K562 (cell line): ENCODE data around the gene CEP250. TPM values are rescaled to one million over a fixed set of nuclear protein-coding genes. Genes with fewer than 3 reads are reported as not detected.

ENCODE experiments used
- ATAC-seq: fragments of 200-7000 bp; cut with Tn5 transposase; 3 replicates; pipeline ENCODE4 v1.9.1; 2020; ENCODE audit warnings: moderate library complexity
- BruUV-seq: library from RNA; stranded (reverse); fragments of 400-500 nt; replicated peaks from 2 replicates; lab custom pipeline; 2021; lab: Mats Ljungman, UMichigan
- CTCF ChIA-PET: fragments of 300-600 bp; formaldehyde crosslinking; extraction: SDS; loops from one replicate; lab custom pipeline; 2021; ENCODE audit warnings: low intra/inter-chr PET ratio; lab: Yijun Ruan, JAX
- POLR2A ChIA-PET: fragments of 300-600, 350-650 bp; sonication (Branson Sonifier 250); formaldehyde crosslinking; extraction: SDS; loops from one replicate; lab custom pipeline; 2021; ENCODE audit warnings: antibody characterized with exemption, inconsistent platforms; lab: Yijun Ruan, JAX
- DNase-seq, 4 experiments: peaks; one replicate each; pipeline versions ENCODE4 v3.0.0 to v3.0.0-alpha.2; 2011 to 2018; ENCODE audit warnings: low spot score in 3 of 4, mixed read lengths in 3 of 4; ENCODE audit errors: extremely low read depth in 1 of 4
- FAIRE-seq: peaks from 2 replicates; lab custom pipeline; 2011; peaks lifted over from hg19 to GRCh38; lab: Jason Lieb, UNC
- H2AFZ ChIP-seq: 2 replicates; pipeline ENCODE4 v1.6.0; 2011; ENCODE audit warnings: low read depth, low read length, control low read depth, inconsistent platforms
- H3K27ac ChIP-seq: fragments of 200-600 bp; 3 replicates; pipeline ENCODE4 v1.8.0; 2011; ENCODE audit warnings: low read depth, mild to moderate bottlenecking, control low read depth, inconsistent platforms, low read length, moderate library complexity, mixed read lengths; ENCODE audit errors: extremely low read depth
- H3K27me3 ChIP-seq, 2 experiments: fragments of 300-600 bp in 1 of 2; 2 replicates in 1 of 2; 3 replicates in 1 of 2; pipeline versions ENCODE4 v1.6.0 to v1.8.0; 2011; ENCODE audit warnings: inconsistent platforms in 2 of 2, low read length in 2 of 2, mild to moderate bottlenecking in 1 of 2, mixed read lengths in 1 of 2, moderate library complexity in 1 of 2; ENCODE audit not compliant: control insufficient read depth in 2 of 2, insufficient read depth in 2 of 2
- H3K36me3 ChIP-seq: fragments of 300-600 bp; 3 replicates; pipeline ENCODE4 v1.8.0; 2011; ENCODE audit warnings: mild to moderate bottlenecking, low read length, inconsistent platforms; ENCODE audit not compliant: control insufficient read depth, insufficient read depth
- H3K4me1 ChIP-seq, 2 experiments: fragments of 200-600 bp in 1 of 2; replicated peaks in 1 of 2; 2 replicates in 1 of 2; 3 replicates in 1 of 2; pipeline versions ENCODE4 v1.5.1 to v1.8.0; 2011; ENCODE audit warnings: inconsistent platforms in 2 of 2, low read length in 2 of 2, mild to moderate bottlenecking in 1 of 2, mixed read lengths in 1 of 2, moderate library complexity in 1 of 2; ENCODE audit not compliant: control insufficient read depth in 2 of 2, insufficient read depth in 2 of 2
- H3K4me2 ChIP-seq: 2 replicates; pipeline ENCODE4 v1.6.1; 2011; ENCODE audit warnings: low read length, control low read depth, inconsistent platforms, mixed read lengths; ENCODE audit not compliant: insufficient read depth
- H3K4me3 ChIP-seq: fragments of 200-600 bp; sonication (generic), shearing (Covaris generic); 2 replicates; pipeline ENCODE4 v1.5.1; 2016; ENCODE audit warnings: control low read depth, inconsistent platforms
- H3K79me2 ChIP-seq: fragments of 200-600 bp; 3 replicates; pipeline ENCODE4 v1.8.0; 2011; ENCODE audit warnings: low read length, inconsistent platforms; ENCODE audit not compliant: control insufficient read depth, insufficient read depth
- H3K9ac ChIP-seq, 2 experiments: 2 replicates each; pipeline versions ENCODE4 v1.6.0 to v1.6.1; 2011; ENCODE audit warnings: low read depth in 2 of 2, low read length in 2 of 2, control low read depth in 1 of 2, inconsistent platforms in 1 of 2, mild to moderate bottlenecking in 1 of 2, mixed read lengths in 1 of 2; ENCODE audit not compliant: insufficient read depth in 1 of 2
- H3K9me1 ChIP-seq: one replicate; pipeline ENCODE4 v1.6.0; 2011; ENCODE audit warnings: inconsistent platforms, mild to moderate bottlenecking, low read length, moderate library complexity; ENCODE audit not compliant: control insufficient read depth, insufficient read depth
- H3K9me3 ChIP-seq: replicated peaks from 2 replicates; pipeline ENCODE4 v1.5.1; 2011; ENCODE audit warnings: low read depth, low read length, inconsistent platforms; ENCODE audit not compliant: control insufficient read depth, insufficient read depth
- H4K20me1 ChIP-seq: replicated peaks from 2 replicates; pipeline ENCODE4 v1.6.1; 2011; ENCODE audit warnings: low read length, inconsistent platforms, mixed read lengths; ENCODE audit not compliant: control insufficient read depth, insufficient read depth
- ATF3 ChIP-seq, 2 experiments: fragments of 450-650 bp in 1 of 2; sonication (generic) in 1 of 2; formaldehyde crosslinking in 1 of 2; IDR thresholded peaks in 1 of 2; conservative IDR thresholded peaks in 1 of 2; 2 replicates each; pipeline versions ENCODE4 v1.6.1 to v1.8.1; 2016 to 2023; ENCODE audit warnings: mild to moderate bottlenecking in 2 of 2, moderate library complexity in 2 of 2, inconsistent platforms in 1 of 2, missing genetic modification reagents in 1 of 2
- CEBPB ChIP-seq: fragments of 450-650 bp; IDR thresholded peaks from 2 replicates; pipeline ENCODE4 v1.6.1; 2016; ENCODE audit warnings: missing genetic modification characterization, missing compliant biosample characterization
- CEBPG ChIP-seq, 3 experiments: fragments of 200-800 bp in 1 of 3; sonication (Bioruptor generic) in 1 of 3; sonication (generic) in 1 of 3; formaldehyde crosslinking in 1 of 3; IDR thresholded peaks in 2 of 3; conservative IDR thresholded peaks in 1 of 3; 2 replicates each; pipeline versions ENCODE4 v1.6.1 to v1.8.0; 2016 to 2022; ENCODE audit warnings: missing compliant biosample characterization in 2 of 3, missing genetic modification characterization in 2 of 3, mild to moderate bottlenecking in 1 of 3, missing genetic modification reagents in 1 of 3
- JUND ChIP-seq, 2 experiments: IDR thresholded peaks; 2 replicates in 1 of 2; 3 replicates in 1 of 2; pipeline ENCODE4 v1.6.1; 2011; ENCODE audit warnings: borderline replicate concordance in 2 of 2, low read depth in 2 of 2, low read length in 2 of 2, improper control_type of control experiment in 1 of 2, missing biosample characterization in 1 of 2, missing genetic modification characterization in 1 of 2, missing genetic modification reagents in 1 of 2
- MTF1 ChIP-seq: fragments of 250-450 bp; sonication (Bioruptor Pico); IDR thresholded peaks from 2 replicates; pipeline ENCODE4 v1.9.0; 2021; ENCODE audit warnings: moderate library complexity, mild to moderate bottlenecking, inconsistent platforms, borderline replicate concordance
- MXD1 ChIP-seq: fragments of 250-450 bp; sonication (Bioruptor Pico); IDR thresholded peaks from 2 replicates; pipeline ENCODE4 v1.8.0; 2021; ENCODE audit warnings: borderline replicate concordance, mild to moderate bottlenecking, moderate library complexity; ENCODE audit not compliant: poor library complexity, severe bottlenecking
- NFIX ChIP-seq: fragments of 250-450 bp; sonication (Bioruptor Pico); IDR thresholded peaks from 2 replicates; pipeline ENCODE4 v1.4.0; 2020; ENCODE audit warnings: low read depth, mild to moderate bottlenecking, moderate library complexity
- PCBP2 ChIP-seq: fragments of 200-400 bp; formaldehyde crosslinking; IDR thresholded peaks from 2 replicates; pipeline ENCODE4 v1.6.1; 2018; ENCODE audit warnings: low read length, low read depth, mild to moderate bottlenecking, moderate library complexity; ENCODE audit not compliant: poor library complexity, severe bottlenecking
- RBM39 ChIP-seq: fragments of 200-400 bp; formaldehyde crosslinking; optimal IDR thresholded peaks from 2 replicates; pipeline ENCODE3; 2018; ENCODE audit warnings: low read depth, low read length
- RFX7 ChIP-seq: fragments of 250-450 bp; sonication (Bioruptor Pico); IDR thresholded peaks from 2 replicates; pipeline ENCODE4 v1.5.1; 2021; ENCODE audit warnings: mild to moderate bottlenecking
- RHOXF2B ChIP-seq: fragments of 250-450 bp; sonication (Bioruptor Pico); conservative IDR thresholded peaks from 2 replicates; pipeline ENCODE4 v1.5.1; 2021
- SIRT6 ChIP-seq: IDR thresholded peaks from one replicate; pipeline ENCODE4 v1.6.1; 2012; ENCODE audit warnings: low read depth, mild to moderate bottlenecking, control low read depth, inconsistent platforms, low read length, moderate library complexity
- SMAD1 ChIP-seq: fragments of 150-350 bp; IDR thresholded peaks from 2 replicates; pipeline ENCODE4 v1.6.1; 2014; ENCODE audit warnings: low read length, low read depth; ENCODE audit not compliant: partially characterized antibody
- SP2 ChIP-seq: IDR thresholded peaks from 2 replicates; pipeline ENCODE4 v1.6.1; 2011; ENCODE audit warnings: mild to moderate bottlenecking, low read depth, low read length, moderate library complexity; ENCODE audit not compliant: poor library complexity, severe bottlenecking; ENCODE audit errors: extremely low read depth
- SUPT5H ChIP-seq: fragments of 450-650 bp; IDR thresholded peaks from 2 replicates; pipeline ENCODE4 v1.6.1; 2016
- TAF15 ChIP-seq: fragments of 200-400 bp; formaldehyde crosslinking; IDR thresholded peaks from 2 replicates; pipeline ENCODE4 v1.6.1; 2017; ENCODE audit warnings: mild to moderate bottlenecking, low read depth, low read length, moderate library complexity
- TAF9B ChIP-seq: fragments of 450-650 bp; IDR thresholded peaks from 2 replicates; pipeline ENCODE4 v1.6.1; 2018; ENCODE audit warnings: mild to moderate bottlenecking; ENCODE audit not compliant: partially characterized antibody
- ZNF766 ChIP-seq: fragments of 200-800 bp; sonication (Bioruptor generic); conservative IDR thresholded peaks from 2 replicates; pipeline ENCODE4 v1.6.1; 2016; ENCODE audit warnings: missing genetic modification characterization, missing compliant biosample characterization
- WGBS: fragments of 100-300 bp; shearing (Covaris generic); methylation state at CpG from one replicate; pipeline ENCODE4 v1.1.6; 2016; ENCODE audit warnings: low coverage, mixed read lengths; ENCODE audit not compliant: insufficient coverage; ENCODE audit errors: missing lambda C conversion rate; 5-methylcytosine and 5-hydroxymethylcytosine counted together
- in situ Hi-C: fragments of 300-500 bp; cut with MboI; formaldehyde crosslinking; loops from 4 replicates; pipeline ENCODE4 v1.15.0; 2018; ENCODE audit warnings: inconsistent platforms, mixed read lengths
- intact Hi-C: fragments of 100-400 bp; cut with micrococcal nuclease; formaldehyde crosslinking; loops from 2 replicates; pipeline ENCODE4 v1.14.2; 2022
- polyA plus RNA-seq, 8 experiments: library from polyadenylated mRNA; depleted of rRNA in 4 of 8; stranded (reverse) in 5 of 8; unstranded in 3 of 8; fragments of >200 nt; fragmentation: Nextera tagmentation in 2 of 8; fragmentation: Illumina TruSeq in 1 of 8; extraction: Ambion mirVana in 2 of 8; extraction: Trizol in 1 of 8; gene quantifications; 2 replicates each; pipeline versions ENCODE4 v1.2.1 to v1.2.3, GENCODE V29; 2011 to 2014; ENCODE audit warnings: inconsistent platforms in 1 of 8, missing spikeins in 1 of 8
- total RNA-seq, 7 experiments: library from RNA; depleted of rRNA in 6 of 7; stranded (reverse); fragments of >200 nt in 6 of 7; fragmentation: Illumina TruSeq in 2 of 7; extraction: Trizol in 2 of 7; gene quantifications; 2 replicates each; pipeline versions ENCODE4 v1.2.1 to v1.2.3, GENCODE V29; 2011 to 2021; ENCODE audit warnings: low replicate concordance in 1 of 7

The CEP250 gene
- total and polyA plus RNA-seq, 9 of the 15 experiments (the other 6 are each of a cell fraction or from before 2014, with no cell fraction given), result 2.5 to 41.9 (median 20.5) TPM

GRCh38 chr20:35468671-35469334 lies 13.4 kb downstream of the CEP250 start:
- H3K4me1 ChIP-seq, result peaks cover 0 to 3% of the 10 kb centered on the region in 2 experiments; a peak in 3 of 5 replicates
- TF ChIP-seq SMAD1 (no peak), RHOXF2B (CRISPR knock-in tag) (no peak), CEBPG (CRISPR knock-in tag; IDR thresholded peaks at IDR 0.05) (peak; percentile 58; the same call in 1 of the 2 replicates), CEBPG (tag; conservative IDR thresholded peaks at IDR 0.05 in 1 of 2, IDR thresholded peaks at IDR 0.05 in 1 of 2) (peak; percentile 78), ZNF766 (CRISPR knock-in tag) (no peak), SP2 (no peak), TAF9B (no peak), RFX7 (CRISPR knock-in tag) (no peak), PCBP2 (no peak), NFIX (CRISPR knock-in tag) (no peak), SUPT5H (no peak), ATF3 (IDR thresholded peaks at IDR 0.05) (peak; percentile 60), ATF3 (CRISPR knock-in tag; conservative IDR thresholded peaks at IDR 0.05) (no peak), MTF1 (CRISPR knock-in tag) (no peak), SIRT6 (no peak), JUND (IDR thresholded peaks at IDR 0.05; ENCODE audit: borderline replicate concordance, low read depth, low read length) (0 out of 2 replicates have a peak, but pooled peaks have one; percentile 7), JUND (tag; IDR thresholded peaks at IDR 0.05; ENCODE audit: borderline replicate concordance, low read depth, low read length) (no peak), TAF15 (no peak), CEBPB (tag) (peak; percentile 49; the same call in 1 of the 2 replicates), MXD1 (CRISPR knock-in tag) (no peak), RBM39 (no peak)

More at GRCh38 chr20:35468671-35469334, 13.4 kb downstream of the CEP250 start:
- Histone ChIP-seq H3K9me3 (no peaks in the 10 kb centered on the region), H3K9me1 (no peaks in the 10 kb centered on the region), H3K27ac (no peak overlapping the region), H4K20me1 (no peaks in the 10 kb centered on the region), H3K27me3 (no peaks in the 10 kb centered on the region), H3K9ac (no peak overlapping the region), H2AFZ (no peak overlapping the region), H3K79me2 (no peaks in the 10 kb centered on the region; the same call in 2 of the 3 replicates), H3K4me3 (no peak overlapping the region), H3K36me3 (peaks cover 90% of the 10 kb centered on the region), H3K4me2 (no peak overlapping the region)
- no TSS peak for BruUV-seq
- ChIA-PET POLR2A (interaction anchor here (0.5 to 0.8 kb wide), 3 partner anchors 10 to 234 kb away, joined by 3 to 4 read pairs (median 3); no protein-coding TSS in a partner anchor), CTCF (no interaction called here)
- intact Hi-C loops (loop anchor here (10.0 kb wide), 2 partner anchors 146 to 416 kb away; partner anchors contain the start of gene SPAG4), in situ Hi-C loops (no loop called here)
- no peak for DNase-seq
- 72% methylated on average over 6 of the region's 6 CpGs for WGBS
- no peak for ATAC-seq
- no peak for FAIRE-seq
